ENCODE results near the gene C10orf143. TPM values are rescaled to one million over a fixed set of nuclear protein-coding genes. Genes with fewer than 3 reads are reported as not detected.

The C10orf143 gene
- total RNA-seq, 1 donor from 2014 or later = not detected

- DNase-seq (ENCODE audit: extremely low read depth, low read depth, low spot score) = no peak
Measured at GRCh38 chr10:130061760-130062159, 48.9 kb downstream of the C10orf143 start.

GRCh38 chr10:130054021-130054420, 56.6 kb downstream of the C10orf143 start:
- DNase-seq (ENCODE audit: extremely low read depth, low read depth, low spot score) = no peak

DNA sequence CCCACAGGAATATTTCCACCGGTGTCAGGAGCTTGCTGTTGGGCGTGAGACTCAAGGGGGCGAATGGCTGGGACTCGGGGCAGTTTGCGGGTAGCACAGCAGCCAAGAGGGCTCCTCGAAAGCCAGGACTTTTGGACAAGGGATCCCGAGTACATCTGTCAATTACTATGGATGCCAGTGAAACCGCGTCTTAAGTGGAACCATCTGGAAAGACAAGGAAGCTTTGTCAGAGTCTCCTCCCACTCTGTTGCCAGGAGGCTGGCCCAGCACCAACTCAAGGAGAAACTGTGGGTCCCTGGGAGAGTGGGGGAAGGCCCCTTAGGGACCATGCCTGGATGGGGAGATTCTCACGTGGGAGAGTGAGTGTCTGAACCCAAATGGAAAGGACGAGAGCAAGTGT, 57.1 kb downstream of the C10orf143 start:
- no peak for DNase-seq (ENCODE audit: extremely low read depth, low read depth, low spot score)

DNA sequence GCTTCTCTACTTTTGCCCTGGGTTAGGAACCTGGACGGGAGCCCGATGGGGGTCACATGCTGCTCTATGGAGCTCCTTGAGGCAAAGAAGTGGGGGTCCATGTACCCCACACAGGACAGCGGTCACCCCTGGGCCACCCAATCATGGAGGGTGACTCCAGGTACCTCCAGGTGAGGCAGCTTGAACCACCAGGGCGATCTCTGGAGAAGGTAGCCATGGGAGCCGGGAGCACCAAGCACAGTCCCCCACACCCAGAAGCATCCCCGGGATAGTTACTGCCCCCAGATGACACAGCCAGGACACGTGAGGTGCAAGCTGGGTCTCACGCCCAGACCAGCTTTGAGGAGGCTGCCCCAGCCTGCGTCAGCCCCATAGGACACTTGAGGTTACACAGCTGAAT, 58.4 kb downstream of the C10orf143 start:
- no peak for DNase-seq (ENCODE audit: extremely low read depth, low read depth, low spot score)

GRCh38 chr10:130050721-130051120, 59.9 kb downstream of the C10orf143 start:
- DNase-seq (ENCODE audit: extremely low read depth, low read depth, low spot score) = no peak

- no peak for DNase-seq (ENCODE audit: extremely low read depth, low read depth, low spot score)
Measured at GRCh38 chr10:130049987-130050386, 60.6 kb downstream of the C10orf143 start.

DNA sequence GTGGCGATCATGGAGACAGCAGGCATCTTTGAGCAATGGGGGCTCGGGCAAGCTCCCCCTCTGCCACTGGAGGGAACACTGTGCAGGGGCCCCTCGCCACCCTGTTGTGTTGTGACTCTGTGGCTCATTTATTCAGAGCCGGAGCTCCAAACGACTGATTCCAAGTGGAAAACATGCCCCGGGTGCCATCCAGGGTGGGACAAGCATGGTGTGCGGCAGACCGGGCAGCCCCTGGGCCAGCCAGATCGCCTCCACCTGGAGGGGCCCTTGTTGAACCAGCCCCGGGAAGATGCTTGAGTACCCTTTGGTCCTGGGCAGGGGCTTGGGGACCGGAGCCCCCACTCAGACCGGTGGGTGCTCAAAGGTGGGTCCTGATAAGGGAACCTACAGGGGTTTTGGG, 61.4 kb downstream of the C10orf143 start:
- DNase-seq (ENCODE audit: extremely low read depth, low read depth, low spot score) = no peak

DNA sequence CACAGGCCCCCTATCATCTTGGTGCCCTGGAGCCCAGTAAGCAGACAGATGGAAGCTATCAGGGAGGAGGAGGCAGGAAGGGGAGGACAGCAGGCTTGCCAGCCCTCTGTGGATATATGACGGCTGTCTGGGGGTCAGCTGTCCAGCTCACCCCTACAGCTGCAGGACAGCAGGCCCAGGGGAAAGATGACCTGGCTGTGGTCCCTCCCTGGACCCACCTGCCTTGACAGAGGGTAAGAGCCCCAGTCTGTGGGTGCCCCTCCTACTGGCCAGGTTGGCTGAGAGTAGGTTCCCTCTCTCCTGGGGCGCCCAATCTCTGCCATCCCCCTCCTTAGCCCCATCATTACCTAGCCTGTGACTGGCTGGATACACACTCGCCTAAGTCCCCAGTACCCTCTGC, 62.5 kb downstream of the C10orf143 start:
- no peak for DNase-seq (ENCODE audit: extremely low read depth, low read depth, low spot score)

DNA sequence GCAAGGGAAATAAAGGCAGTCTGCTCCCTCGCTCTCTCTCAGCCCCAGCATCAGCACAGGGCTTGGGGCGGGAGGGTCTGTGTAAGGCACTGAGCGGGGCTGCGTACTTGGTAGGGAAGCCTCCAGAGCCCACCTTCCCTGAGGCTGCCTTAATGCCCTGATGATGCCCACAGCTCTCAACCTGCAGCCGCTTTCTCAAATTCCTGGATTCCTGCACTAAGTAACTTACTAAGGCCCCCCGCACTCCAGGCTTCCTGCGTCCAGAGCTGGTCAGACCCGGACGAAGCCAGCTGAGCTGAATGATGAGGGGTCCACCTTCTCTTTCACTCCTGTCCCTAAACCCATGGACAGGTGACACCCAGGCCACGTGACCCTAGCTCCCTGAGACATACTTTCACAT, 63.3 kb downstream of the C10orf143 start:
- DNase-seq (ENCODE audit: extremely low read depth, low read depth, low spot score) = no peak

DNA sequence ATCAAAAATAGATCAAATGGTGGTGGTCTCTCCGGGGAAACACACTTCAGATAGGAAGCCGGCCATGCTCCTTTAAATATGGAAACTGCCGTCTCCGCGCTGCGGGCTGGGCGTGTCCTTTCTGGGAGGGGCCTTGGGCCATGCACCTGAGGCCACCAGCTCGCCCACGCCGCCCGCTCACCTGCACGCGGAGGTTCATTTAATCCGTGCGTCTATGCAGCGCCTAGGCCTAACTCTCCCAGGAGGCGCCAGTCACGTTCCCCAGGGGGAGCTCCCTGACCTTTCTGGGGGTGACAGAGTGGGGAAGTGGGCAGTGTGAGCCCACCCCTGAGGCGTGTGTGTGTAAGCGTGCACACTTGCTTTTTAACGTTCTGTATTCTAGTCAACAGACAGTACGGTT, 64.0 kb downstream of the C10orf143 start:
- DNase-seq (ENCODE audit: extremely low read depth, low read depth, low spot score) = no peak

- DNase-seq (ENCODE audit: extremely low read depth, low read depth, low spot score) = no peak
Measured at GRCh38 chr10:130045801-130046321, 64.8 kb downstream of the C10orf143 start.

GRCh38 chr10:130045091-130045652, 65.5 kb downstream of the C10orf143 start:
- DNase-seq (ENCODE audit: extremely low read depth, low read depth, low spot score) = no peak

DNA sequence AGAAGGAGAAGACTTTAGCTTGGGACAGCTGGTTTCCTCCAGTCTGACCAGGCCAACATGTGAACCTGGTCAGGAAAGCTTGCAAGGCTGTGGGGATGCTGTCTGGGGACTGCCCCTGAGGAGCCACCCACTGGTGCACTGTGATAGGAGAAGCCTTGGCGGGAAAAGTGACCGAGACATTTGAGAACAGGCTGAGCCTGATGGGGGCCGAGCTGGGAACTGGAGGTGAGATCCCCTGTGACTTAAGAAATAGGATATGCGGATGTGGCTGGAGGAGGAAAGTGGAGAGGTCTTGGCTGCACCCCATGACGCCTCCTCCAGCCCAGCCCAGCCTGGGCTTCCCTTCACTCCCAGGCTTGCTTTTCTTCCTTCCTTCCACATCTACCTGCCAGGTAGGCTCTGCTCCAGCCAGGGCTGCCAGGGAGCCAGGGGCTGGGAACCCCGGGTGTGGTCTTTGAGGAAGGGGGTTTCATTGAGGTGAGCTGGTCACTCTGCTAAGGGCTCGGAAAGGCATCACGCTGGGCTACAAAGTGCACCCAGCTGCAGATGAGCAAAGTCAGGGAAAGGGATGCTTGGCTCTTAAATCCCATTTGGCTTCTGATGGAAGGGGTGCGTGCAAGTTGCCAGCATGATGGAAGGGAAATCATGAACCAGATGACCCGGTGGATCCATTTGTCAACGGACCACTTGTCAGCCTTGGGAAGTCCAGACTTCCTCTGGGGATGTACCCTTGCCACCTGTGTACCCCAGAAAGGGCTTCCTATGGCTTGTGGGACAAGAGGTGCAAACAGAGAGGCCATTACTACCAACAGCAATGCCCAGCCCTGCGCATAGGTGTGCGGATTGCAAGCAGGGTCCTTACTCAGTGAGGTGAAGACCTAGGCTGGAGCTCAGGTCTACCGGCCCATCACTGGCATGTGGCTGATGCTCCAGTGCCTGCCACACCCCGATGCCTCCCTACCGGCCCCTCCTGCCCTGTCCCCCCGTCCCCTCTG, 66.3 kb downstream of the C10orf143 start:
- no peak for DNase-seq (ENCODE audit: extremely low read depth, low read depth, low spot score)

DNA sequence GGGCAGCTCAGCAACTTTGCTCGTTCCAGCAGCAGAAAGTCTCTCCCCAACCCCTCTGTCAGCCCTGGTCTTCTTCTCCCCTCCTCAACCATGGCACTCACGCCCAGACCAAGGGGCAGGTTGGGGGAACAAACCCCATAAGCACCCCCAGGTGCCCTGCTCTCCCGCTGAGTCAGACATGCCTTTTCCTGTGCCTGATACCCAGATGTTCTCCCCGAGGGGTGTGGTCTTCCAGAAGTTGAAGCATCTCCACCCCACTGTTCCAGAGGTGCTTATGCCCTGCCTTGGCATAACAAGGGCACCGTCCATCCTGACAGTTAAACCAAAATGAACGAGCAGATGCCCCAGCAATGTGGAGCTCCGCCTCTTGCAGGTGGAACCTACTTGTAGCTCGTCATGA, 67.1 kb downstream of the C10orf143 start:
- no peak for DNase-seq (ENCODE audit: extremely low read depth, low read depth, low spot score)

DNA sequence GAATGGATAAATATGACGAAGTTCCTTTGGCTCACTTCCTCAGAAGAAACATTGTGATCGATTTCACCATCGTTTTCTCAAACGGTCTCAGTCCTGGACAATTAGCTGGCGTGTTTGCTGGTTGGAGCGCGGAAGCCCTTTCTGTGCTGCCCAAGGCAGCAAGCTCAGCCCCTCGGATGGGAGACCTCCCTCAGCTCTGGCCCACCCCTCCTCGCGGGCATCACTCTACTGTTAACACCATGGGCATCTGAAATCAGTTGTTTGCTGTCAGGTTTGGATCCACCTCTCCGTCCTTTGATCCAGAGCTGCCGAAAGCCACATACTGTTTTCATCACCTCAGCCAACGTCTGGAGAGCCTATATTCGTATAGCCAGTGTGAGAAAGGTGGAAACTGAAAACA, 68.2 kb downstream of the C10orf143 start:
- DNase-seq (ENCODE audit: extremely low read depth, low read depth, low spot score) = no peak

DNA sequence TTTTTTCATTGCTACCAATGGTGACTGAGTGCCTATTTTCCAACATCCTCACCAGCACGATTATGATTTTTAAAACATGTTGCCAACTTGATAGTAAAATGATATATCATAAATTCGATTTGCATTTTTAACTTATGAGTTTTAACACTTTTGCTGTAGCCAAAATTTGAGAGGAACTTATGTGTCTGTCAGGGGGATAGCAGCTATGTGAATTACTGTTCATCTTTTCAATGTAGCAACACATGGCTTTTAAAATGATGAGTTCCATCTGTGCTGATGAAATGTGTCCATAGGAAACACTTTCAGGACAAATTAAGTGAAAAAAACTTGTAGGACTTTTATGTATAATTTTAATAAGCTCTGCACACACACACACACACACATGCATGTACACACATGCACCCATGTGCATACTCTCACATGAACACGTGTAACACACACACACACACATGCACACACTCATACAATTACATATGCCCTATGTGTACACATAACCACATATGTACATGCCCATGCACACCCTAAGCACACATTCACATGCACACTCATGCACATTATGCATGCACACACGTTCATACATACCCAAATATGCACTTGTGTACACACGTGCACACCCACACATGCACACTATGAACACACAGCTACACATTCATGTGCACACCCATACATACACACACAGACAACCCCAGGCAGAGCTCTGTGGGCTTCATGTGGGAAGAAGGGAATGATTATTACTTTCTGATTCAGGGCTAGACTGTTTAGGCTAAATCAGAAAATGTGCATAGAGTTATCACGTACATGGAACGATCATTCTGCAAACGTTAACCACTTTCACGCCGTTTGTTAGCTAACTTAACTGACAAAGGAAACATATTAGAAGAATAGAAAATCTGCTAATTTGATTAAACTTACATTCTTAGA, 68.9 kb downstream of the C10orf143 start:
- no peak for DNase-seq (ENCODE audit: extremely low read depth, low read depth, low spot score)

- no peak for DNase-seq (ENCODE audit: extremely low read depth, low read depth, low spot score)
Measured at GRCh38 chr10:130040817-130041330, 69.8 kb downstream of the C10orf143 start.

DNA sequence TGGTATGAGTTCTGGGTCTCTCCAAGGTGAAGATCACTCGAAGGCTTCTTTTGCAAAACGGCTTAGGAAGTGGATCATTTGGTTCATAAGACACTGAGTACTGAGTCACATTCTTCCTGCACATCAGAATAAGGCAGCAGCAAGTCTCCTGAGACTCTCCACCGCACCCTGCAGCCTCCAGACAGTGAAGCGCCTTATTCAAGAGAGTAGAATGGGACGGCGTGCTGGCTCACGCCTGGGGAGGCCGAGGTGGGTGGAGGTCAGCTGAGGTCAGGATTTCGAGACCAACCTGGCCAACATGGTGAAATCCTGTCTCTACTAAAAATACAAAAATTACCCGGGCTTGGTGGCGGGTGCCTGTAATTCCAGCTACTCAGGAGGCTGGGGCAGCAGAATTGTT, 70.3 kb downstream of the C10orf143 start:
- no peak for DNase-seq (ENCODE audit: extremely low read depth, low read depth, low spot score)

- DNase-seq (ENCODE audit: extremely low read depth, low read depth, low spot score) = no peak
Measured at GRCh38 chr10:130039141-130039540, 71.5 kb downstream of the C10orf143 start.

- DNase-seq (ENCODE audit: extremely low read depth, low read depth, low spot score) = no peak
Measured at GRCh38 chr10:130038611-130039109, 72.0 kb downstream of the C10orf143 start.
